Embryonic facial prominence (tissue), 1 donor: Measurements from ENCODE around the gene LIN7C.
"Not testable (repeated sequence)": the region's sequence is repeated elsewhere in the genome, so short reads cannot be mapped to it uniquely, and the experiment has no call there.

Experiments
- DNase-seq: peaks from one replicate; pipeline ENCODE4 v3.0.0-alpha.2; 2016; ENCODE audit errors: extremely low spot score

Gene LIN7C, protein sequence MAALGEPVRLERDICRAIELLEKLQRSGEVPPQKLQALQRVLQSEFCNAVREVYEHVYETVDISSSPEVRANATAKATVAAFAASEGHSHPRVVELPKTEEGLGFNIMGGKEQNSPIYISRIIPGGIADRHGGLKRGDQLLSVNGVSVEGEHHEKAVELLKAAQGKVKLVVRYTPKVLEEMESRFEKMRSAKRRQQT

GRCh38 chr11:27506200-27507182 is at the start of gene LIN7C:
Gene LIN7C (minus strand): TSS chr11:27506769. CDS start chr11:27506752, 17 bp downstream.
- DNase-seq, result peak; percentile 96

DNA sequence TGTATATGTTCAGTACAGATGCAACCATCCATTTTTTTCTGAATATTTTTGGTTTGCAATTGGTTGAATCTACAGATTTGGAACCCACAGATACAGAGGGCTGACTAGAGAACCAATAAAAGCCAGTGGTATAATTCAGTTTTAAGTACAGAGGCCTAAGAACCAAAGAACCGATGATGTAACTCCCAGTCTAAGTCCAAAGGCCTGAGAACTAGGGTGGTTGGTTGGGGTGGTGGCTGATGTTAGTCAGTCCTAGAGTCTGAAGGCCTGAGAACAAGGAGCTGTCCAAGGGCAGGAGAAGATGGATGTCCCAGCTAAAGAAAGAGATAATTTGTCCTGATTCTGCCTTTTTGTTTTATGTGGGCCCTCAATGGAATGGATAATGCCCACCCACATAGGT is 48.7 kb upstream of the LIN7C start:
- DNase-seq, result no peak

DNA sequence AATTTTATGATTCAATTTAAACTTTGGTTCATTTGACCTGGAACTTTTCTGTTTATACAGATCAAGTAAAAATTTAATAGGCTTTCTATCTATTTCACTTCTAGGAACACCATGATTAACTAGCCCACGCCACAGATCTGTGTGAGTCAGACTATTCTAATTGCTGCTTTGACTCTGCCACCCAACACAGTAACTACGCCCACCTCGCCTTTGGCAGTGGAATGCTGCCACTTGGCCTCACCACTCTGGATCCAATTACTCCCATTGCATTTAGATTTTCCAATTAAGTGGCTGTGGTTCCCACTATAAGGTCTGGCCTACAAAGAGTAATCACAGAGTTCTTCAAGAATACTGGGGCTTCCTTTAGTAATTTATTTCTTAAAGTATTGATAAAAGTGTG is 46.6 kb upstream of the LIN7C start:
- no peak for DNase-seq

GRCh38 chr11:27552341-27552740 is 45.8 kb upstream of the LIN7C start:
- DNase-seq, result no peak

DNA sequence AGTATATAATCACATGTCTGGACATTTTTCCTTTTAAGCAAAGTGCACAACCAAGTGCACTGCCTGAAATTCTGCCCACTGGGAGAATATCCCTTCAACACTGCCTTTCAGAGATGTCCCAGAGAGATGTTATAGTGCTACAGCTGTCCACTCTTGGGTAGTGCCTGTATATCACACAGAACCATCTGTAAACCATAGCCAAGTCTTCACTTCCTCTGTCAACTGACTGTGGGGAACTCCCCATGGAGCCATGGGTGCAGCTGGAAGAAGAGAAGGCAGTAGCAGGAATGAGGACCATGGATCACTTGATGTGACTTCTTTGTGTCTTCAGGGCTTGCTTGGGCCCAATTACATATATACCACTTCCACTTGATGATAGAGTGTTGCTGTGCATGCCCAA is 44.6 kb upstream of the LIN7C start:
- DNase-seq, result no peak

GRCh38 chr11:27545946-27546345 is 39.4 kb upstream of the LIN7C start:
- no peak for DNase-seq

DNA sequence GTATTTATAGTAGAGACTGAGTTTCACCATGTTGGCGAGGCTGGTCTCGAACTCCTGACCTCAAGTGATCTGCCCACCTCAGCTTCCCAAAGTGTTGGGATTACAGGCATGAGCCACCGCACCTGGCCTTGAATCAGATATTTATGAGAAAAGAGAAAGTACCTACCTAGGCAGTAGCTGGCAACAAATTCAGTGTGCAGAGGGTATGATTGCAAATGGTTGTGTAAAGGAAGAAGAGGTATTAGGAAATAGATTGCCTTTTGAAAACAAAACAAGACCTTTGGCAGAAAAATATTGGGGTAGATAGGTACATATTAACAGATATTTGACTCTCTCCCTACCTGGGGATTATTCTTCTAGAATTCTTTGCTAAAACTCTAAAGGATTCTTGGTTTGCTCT is 38.5 kb upstream of the LIN7C start:
- no peak for DNase-seq

DNA sequence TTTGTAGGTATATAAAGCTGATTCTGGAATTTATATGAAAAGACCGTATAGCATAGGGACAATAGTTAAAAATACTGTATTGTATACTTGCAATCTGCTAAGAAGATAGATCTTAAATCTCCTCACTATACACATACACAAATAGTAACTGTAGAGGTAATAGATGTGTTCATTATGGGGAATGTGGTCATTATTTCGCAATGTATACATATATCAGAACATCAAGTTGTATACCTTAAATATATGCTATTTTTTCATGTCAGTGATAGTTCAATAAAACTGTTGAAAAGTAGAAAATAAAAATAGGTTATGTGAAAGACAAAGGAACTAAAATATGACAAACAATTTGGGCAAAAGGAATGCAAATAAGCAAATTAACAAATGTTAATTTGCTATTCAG is 35.2 kb upstream of the LIN7C start:
- DNase-seq, result no peak

- DNase-seq, result no peak
These were observed 33.5 kb upstream of the LIN7C start for GRCh38 chr11:27540051-27540450.

GRCh38 chr11:27535103-27535502 is 28.5 kb upstream of the LIN7C start:
- DNase-seq, result no peak

GRCh38 chr11:27532652-27533325 is 26.2 kb upstream of the LIN7C start:
- DNase-seq, result no peak

- DNase-seq, result no peak
These were observed 22.1 kb upstream of the LIN7C start for GRCh38 chr11:27528712-27529111.

DNA sequence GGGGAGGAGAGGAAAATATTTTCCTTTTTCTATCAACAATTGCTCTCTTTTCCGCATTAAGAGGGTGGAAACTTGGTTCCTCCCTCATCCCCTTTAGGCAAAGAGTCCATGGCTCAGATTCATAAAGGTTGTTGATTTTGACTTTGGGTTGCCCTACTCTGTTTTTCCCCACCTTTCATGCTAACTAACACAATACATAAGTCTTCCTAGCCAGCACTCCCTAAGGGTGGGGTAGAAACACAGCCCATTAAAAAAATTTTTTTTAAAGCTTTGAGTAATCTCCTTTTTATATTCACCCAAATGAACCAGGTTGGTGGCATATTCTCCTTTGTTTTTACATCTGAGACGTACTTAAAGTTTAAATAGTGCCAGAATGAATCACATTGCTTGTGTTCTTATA is 20.0 kb upstream of the LIN7C start:
- DNase-seq, result no peak

- no peak for DNase-seq
These were observed 19.4 kb upstream of the LIN7C start for GRCh38 chr11:27525824-27526516.

DNA sequence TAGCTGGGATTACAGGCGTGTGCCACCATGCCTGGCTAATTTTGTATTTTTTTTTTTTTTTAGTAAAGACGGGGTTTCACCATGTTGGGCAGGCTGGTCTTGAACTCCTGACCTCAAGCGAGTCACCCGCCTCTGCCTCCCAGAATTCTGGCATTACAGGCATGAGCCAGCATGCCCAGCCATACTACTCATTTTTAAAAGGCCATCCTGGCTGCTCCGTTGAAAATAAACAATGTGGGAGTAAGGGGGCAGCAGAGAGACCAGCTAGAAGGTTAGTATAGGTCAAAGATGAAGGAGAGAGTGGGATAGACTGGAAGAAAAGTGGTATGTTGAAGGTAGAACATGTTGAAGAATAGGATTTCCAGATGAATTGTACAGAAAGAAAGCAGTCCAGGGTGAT is 17.6 kb upstream of the LIN7C start:
- no peak for DNase-seq

GRCh38 chr11:27520226-27520625 is 13.7 kb upstream of the LIN7C start:
- no peak for DNase-seq

- DNase-seq, result no peak
These were observed 11.9 kb upstream of the LIN7C start for GRCh38 chr11:27518518-27518917.

- DNase-seq, result not testable (repeated sequence)
These were observed 10.9 kb upstream of the LIN7C start for GRCh38 chr11:27517490-27517889.

DNA sequence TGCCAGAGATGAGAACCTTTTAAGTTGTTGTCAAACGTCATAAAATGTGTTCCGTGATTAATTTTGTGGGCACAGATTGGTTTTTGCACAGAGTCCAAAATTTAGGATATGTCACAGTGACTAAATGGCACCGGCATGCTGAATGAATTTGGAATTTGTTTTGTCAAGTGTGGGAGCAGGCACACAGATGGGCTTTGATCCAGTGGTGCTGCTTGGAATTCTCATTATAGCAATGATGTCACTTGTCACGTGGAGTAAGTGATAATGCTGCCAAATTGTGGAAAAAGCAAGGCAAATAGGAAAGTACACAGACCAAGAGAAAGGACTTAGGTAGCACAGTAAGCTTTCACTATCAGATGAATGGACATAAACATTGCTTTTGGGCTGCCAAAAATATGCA is 8.0 kb upstream of the LIN7C start:
- no peak for DNase-seq

DNA sequence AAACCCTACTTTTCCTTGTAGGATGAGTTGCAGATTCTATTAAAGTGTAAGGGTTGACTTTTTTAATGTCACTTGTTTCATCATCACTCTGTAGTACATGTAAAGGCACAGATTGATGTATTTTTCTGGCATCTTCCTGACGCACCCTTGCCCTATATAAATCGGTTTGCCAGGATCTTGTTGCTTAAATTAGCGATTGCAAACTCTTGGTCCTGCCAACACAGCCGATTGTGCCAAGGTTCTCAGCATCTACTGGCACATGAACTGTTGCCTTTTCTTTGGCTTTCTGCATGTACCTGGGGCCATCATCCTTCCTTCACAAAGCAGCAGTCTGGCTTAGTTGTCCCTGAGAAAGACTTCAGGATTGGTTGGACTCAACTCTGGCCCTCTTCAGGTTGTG is 7.5 kb upstream of the LIN7C start:
- no peak for DNase-seq

GRCh38 chr11:27513389-27513788 is 6.8 kb upstream of the LIN7C start:
- no peak for DNase-seq

- no peak for DNase-seq
These were observed 5.7 kb upstream of the LIN7C start for GRCh38 chr11:27512238-27512637.
